A549 (cell line): ENCODE data around the gene TGFBR3L. TPM values are rescaled to one million over a fixed set of nuclear protein-coding genes. Genes with fewer than 3 reads are reported as not detected.

Source experiments
- ATAC-seq, 2 experiments: fragments of 200-7000 bp in 1 of 2; fragments of >200 bp in 1 of 2; cut with Nextera tagmentation in 1 of 2; cut with Tn5 transposase in 1 of 2; 3 replicates each; pipeline versions ENCODE4 v1.8.0 to v1.9.1; 2018 to 2020; ENCODE audit warnings: mild to moderate bottlenecking in 1 of 2, moderate library complexity in 1 of 2
- CTCF ChIA-PET: fragments of 300-600 bp; sonication (Branson Sonifier 250); formaldehyde crosslinking; extraction: SDS; loops from one replicate; lab custom pipeline; 2021; ENCODE audit warnings: antibody characterized with exemption, inconsistent platforms; lab: Yijun Ruan, JAX
- POLR2A ChIA-PET: fragments of 350-600 bp; formaldehyde crosslinking; extraction: SDS; loops from one replicate; lab custom pipeline; 2021; ENCODE audit warnings: antibody characterized with exemption, inconsistent platforms; lab: Yijun Ruan, JAX
- DNase-seq, 2 experiments: peaks; one replicate each; pipeline versions ENCODE4 v3.0.0 to v3.0.0-alpha.2; 2011 to 2016; ENCODE audit warnings: low read depth in 1 of 2, low spot score in 1 of 2
- FAIRE-seq: peaks from 2 replicates; lab custom pipeline; 2011; peaks lifted over from hg19 to GRCh38; lab: Jason Lieb, UNC
- H3K27ac ChIP-seq, 2 experiments: fragments of >200 bp; sonication (Bioruptor Twin); formaldehyde crosslinking; 3 replicates each; pipeline ENCODE4 v1.5.1; 2016 to 2017
- H3K4me1 ChIP-seq: fragments of >200 bp; sonication (Bioruptor Twin); formaldehyde crosslinking; 3 replicates; pipeline ENCODE4 v1.6.1; 2016
- H3K4me2 ChIP-seq: fragments of >200 bp; sonication (Bioruptor Twin); formaldehyde crosslinking; 3 replicates; pipeline ENCODE4 v1.6.1; 2016
- H3K4me3 ChIP-seq: fragments of >200 bp; sonication (Bioruptor Twin); formaldehyde crosslinking; 3 replicates; pipeline ENCODE4 v1.5.1; 2016
- H3K9me3 ChIP-seq: fragments of >200 bp; sonication (Bioruptor Twin); formaldehyde crosslinking; 3 replicates; pipeline ENCODE4 v1.6.1; 2016
- CBX8 ChIP-seq: fragments of 200-600 bp; sonication (generic); IDR thresholded peaks from 2 replicates; pipeline ENCODE4 v1.6.1; 2016
- CEBPB ChIP-seq, 2 experiments: fragments of >200 bp in 1 of 2; sonication (Bioruptor Twin) in 1 of 2; formaldehyde crosslinking in 1 of 2; IDR thresholded peaks; 2 replicates each; pipeline ENCODE4 v1.6.1; 2012 to 2016
- CHD4 ChIP-seq: fragments of 200-600 bp; sonication (generic); IDR thresholded peaks from 2 replicates; pipeline ENCODE4 v1.6.1; 2016; ENCODE audit warnings: antibody characterized with exemption, mild to moderate bottlenecking, borderline replicate concordance
- FOSL2 ChIP-seq, 2 experiments: fragments of 450-650 bp in 1 of 2; fragments of >200 bp in 1 of 2; sonication (Bioruptor Twin) in 1 of 2; formaldehyde crosslinking; IDR thresholded peaks; 2 replicates each; pipeline versions ENCODE4 v1.5.0 to v1.6.1; 2016 to 2020; ENCODE audit warnings: mild to moderate bottlenecking in 1 of 2, moderate library complexity in 1 of 2
- FOXS1 ChIP-seq: fragments of 250-450 bp; sonication (Bioruptor Pico); IDR thresholded peaks from 2 replicates; pipeline ENCODE4 v1.5.0; 2020; ENCODE audit warnings: mild to moderate bottlenecking, moderate library complexity
- HEYL ChIP-seq: fragments of 250-450 bp; sonication (Bioruptor Pico); IDR thresholded peaks from 2 replicates; pipeline ENCODE4 v1.8.0; 2021; ENCODE audit warnings: mild to moderate bottlenecking, moderate library complexity
- HOXB13 ChIP-seq: fragments of 250-450 bp; sonication (Bioruptor Pico); IDR thresholded peaks from 2 replicates; pipeline ENCODE4 v1.5.0; 2020; ENCODE audit warnings: low read depth, mild to moderate bottlenecking, moderate library complexity
- HOXB5 ChIP-seq: fragments of 250-450 bp; sonication (Bioruptor Pico); IDR thresholded peaks from 2 replicates; pipeline ENCODE4 v1.5.0; 2020; ENCODE audit warnings: mild to moderate bottlenecking, moderate library complexity
- JUNB ChIP-seq: fragments of >200 bp; sonication (Bioruptor Twin); formaldehyde crosslinking; IDR thresholded peaks from 2 replicates; pipeline ENCODE4 v1.6.1; 2016
- KDM5A ChIP-seq: fragments of 200-600 bp; sonication (generic); IDR thresholded peaks from 2 replicates; pipeline ENCODE4 v1.6.1; 2016; ENCODE audit warnings: antibody characterized with exemption, mild to moderate bottlenecking
- NR3C1 ChIP-seq: fragments of >200 bp; sonication (Bioruptor Twin); formaldehyde crosslinking; IDR thresholded peaks from 3 replicates; pipeline ENCODE4 v1.6.1; 2017
- POLR2A ChIP-seq: IDR thresholded peaks from 2 replicates; pipeline ENCODE4 v1.6.1; 2012; ENCODE audit warnings: mild to moderate bottlenecking, low read length
- POLR2AphosphoS2 ChIP-seq: conservative IDR thresholded peaks from 2 replicates; pipeline ENCODE4 v1.6.1; 2012; ENCODE audit warnings: low read length, improper control_type of control experiment, inconsistent platforms
- RAD21 ChIP-seq, 2 experiments: fragments of >200 bp in 1 of 2; sonication (Bioruptor Twin) in 1 of 2; formaldehyde crosslinking in 1 of 2; IDR thresholded peaks in 1 of 2; conservative IDR thresholded peaks in 1 of 2; 2 replicates in 1 of 2; 3 replicates in 1 of 2; pipeline ENCODE4 v1.6.1; 2012 to 2018; ENCODE audit warnings: inconsistent platforms in 1 of 2
- RARB ChIP-seq: fragments of 250-450 bp; sonication (Bioruptor Pico); IDR thresholded peaks from 2 replicates; pipeline ENCODE4 v1.8.0; 2021; ENCODE audit warnings: mild to moderate bottlenecking, moderate library complexity
- REST ChIP-seq: fragments of 200-600 bp; sonication (generic); IDR thresholded peaks from 2 replicates; pipeline ENCODE4 v1.6.1; 2016; ENCODE audit warnings: antibody characterized with exemption, mild to moderate bottlenecking, moderate library complexity
- SREBF2 ChIP-seq: fragments of 450-650 bp; IDR thresholded peaks from 2 replicates; pipeline ENCODE4 v1.6.1; 2014; ENCODE audit warnings: mild to moderate bottlenecking, moderate library complexity
- TP53 ChIP-seq: fragments of 250-450 bp; sonication (Bioruptor Pico); IDR thresholded peaks from 2 replicates; pipeline ENCODE4 v1.5.0; 2021; ENCODE audit warnings: mild to moderate bottlenecking, moderate library complexity
- WGBS: methylation state at CpG from one replicate; pipeline ENCODE4 v1.1.6; 2017; ENCODE audit errors: missing lambda C conversion rate; 5-methylcytosine and 5-hydroxymethylcytosine counted together
- polyA plus RNA-seq, 4 experiments: library from polyadenylated mRNA; depleted of rRNA in 3 of 4; stranded (reverse); fragments of >200 nt; fragmentation: RNase III in 1 of 4; extraction: RNeasy Plus Mini Kit Qiagen cat#74134 plus additional on column Dnase treatment in 1 of 4; gene quantifications; 2 replicates in 3 of 4; 3 replicates in 1 of 4; pipeline ENCODE4 v1.2.3, GENCODE V29; 2011 to 2017
- TF ChIP-seq, protein P1 (sequence below): fragments of >200 bp; sonication (Bioruptor Twin); formaldehyde crosslinking; IDR thresholded peaks from 3 replicates; pipeline ENCODE4 v1.5.1; 2016
- TF ChIP-seq, protein P2 (sequence below): fragments of >200 bp; sonication (Bioruptor Twin); formaldehyde crosslinking; IDR thresholded peaks from 3 replicates; pipeline ENCODE4 v1.6.1; 2016
- TF ChIP-seq, protein P3 (sequence below): fragments of 450-650 bp; IDR thresholded peaks from 2 replicates; pipeline ENCODE4 v1.6.1; 2014; ENCODE audit warnings: antibody characterized with exemption

TGFBR3L gene
- polyA plus RNA-seq, 2 of the 4 experiments (the other 2 are of a cell fraction) = 0.21 to 1.2 TPM

- Histone ChIP-seq H3K9me3 (no peaks in the 10 kb centered on the region), H3K4me3 (peak overlapping the region; percentile 54), H3K4me2 (peak overlapping the region; percentile 81), H3K4me1 (peaks cover 29% of the 10 kb centered on the region), H3K27ac (peak overlapping the region; percentile 47 to 82; a peak in 5 of 6 replicates)
- DNase-seq (peak in 1 of 2 experiments; percentile 94), FAIRE-seq (no peak), ATAC-seq (peak; percentile 33 to 38)
- POLR2A ChIA-PET = interaction anchor here (0.9 to 2.2 kb wide), 4 partner anchors 19 to 364 kb away, joined by 3 to 10 read pairs (median 5); partner anchors contain the start of genes LRRC8E, MAP2K7 and SNAPC2
- CTCF ChIA-PET = interaction anchor here (0.7 to 2.5 kb wide), 21 partner anchors 7 to 288 kb away, joined by 3 to 25 read pairs (median 10); partner anchors contain the start of genes MAP2K7, SNAPC2 and TIMM44
- TF ChIP-seq, protein P1, sequence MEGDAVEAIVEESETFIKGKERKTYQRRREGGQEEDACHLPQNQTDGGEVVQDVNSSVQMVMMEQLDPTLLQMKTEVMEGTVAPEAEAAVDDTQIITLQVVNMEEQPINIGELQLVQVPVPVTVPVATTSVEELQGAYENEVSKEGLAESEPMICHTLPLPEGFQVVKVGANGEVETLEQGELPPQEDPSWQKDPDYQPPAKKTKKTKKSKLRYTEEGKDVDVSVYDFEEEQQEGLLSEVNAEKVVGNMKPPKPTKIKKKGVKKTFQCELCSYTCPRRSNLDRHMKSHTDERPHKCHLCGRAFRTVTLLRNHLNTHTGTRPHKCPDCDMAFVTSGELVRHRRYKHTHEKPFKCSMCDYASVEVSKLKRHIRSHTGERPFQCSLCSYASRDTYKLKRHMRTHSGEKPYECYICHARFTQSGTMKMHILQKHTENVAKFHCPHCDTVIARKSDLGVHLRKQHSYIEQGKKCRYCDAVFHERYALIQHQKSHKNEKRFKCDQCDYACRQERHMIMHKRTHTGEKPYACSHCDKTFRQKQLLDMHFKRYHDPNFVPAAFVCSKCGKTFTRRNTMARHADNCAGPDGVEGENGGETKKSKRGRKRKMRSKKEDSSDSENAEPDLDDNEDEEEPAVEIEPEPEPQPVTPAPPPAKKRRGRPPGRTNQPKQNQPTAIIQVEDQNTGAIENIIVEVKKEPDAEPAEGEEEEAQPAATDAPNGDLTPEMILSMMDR = no peak
- TF ChIP-seq HOXB5 (CRISPR knock-in tag) (no peak), CHD4 (no peak), POLR2A (no peak), RARB (no peak), POLR2AphosphoS2 (no peak), FOSL2 (IDR thresholded peaks at IDR 0.05) (no peak), FOSL2 (CRISPR knock-in tag; IDR thresholded peaks at IDR 0.05) (no peak), JUNB (no peak), FOXS1 (no peak), REST (no peak), KDM5A (no peak), CEBPB (IDR thresholded peaks at IDR 0.05) (no peak), SREBF2 (no peak)
- TF ChIP-seq, protein P2, sequence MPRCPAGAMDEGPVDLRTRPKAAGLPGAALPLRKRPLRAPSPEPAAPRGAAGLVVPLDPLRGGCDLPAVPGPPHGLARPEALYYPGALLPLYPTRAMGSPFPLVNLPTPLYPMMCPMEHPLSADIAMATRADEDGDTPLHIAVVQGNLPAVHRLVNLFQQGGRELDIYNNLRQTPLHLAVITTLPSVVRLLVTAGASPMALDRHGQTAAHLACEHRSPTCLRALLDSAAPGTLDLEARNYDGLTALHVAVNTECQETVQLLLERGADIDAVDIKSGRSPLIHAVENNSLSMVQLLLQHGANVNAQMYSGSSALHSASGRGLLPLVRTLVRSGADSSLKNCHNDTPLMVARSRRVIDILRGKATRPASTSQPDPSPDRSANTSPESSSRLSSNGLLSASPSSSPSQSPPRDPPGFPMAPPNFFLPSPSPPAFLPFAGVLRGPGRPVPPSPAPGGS = no peak
- 0% methylated on average over 4 of the region's 30 CpGs for WGBS
Observed at GRCh38 chr19:7869910-7870511, 44.6 kb upstream of the TGFBR3L start.

DNA sequence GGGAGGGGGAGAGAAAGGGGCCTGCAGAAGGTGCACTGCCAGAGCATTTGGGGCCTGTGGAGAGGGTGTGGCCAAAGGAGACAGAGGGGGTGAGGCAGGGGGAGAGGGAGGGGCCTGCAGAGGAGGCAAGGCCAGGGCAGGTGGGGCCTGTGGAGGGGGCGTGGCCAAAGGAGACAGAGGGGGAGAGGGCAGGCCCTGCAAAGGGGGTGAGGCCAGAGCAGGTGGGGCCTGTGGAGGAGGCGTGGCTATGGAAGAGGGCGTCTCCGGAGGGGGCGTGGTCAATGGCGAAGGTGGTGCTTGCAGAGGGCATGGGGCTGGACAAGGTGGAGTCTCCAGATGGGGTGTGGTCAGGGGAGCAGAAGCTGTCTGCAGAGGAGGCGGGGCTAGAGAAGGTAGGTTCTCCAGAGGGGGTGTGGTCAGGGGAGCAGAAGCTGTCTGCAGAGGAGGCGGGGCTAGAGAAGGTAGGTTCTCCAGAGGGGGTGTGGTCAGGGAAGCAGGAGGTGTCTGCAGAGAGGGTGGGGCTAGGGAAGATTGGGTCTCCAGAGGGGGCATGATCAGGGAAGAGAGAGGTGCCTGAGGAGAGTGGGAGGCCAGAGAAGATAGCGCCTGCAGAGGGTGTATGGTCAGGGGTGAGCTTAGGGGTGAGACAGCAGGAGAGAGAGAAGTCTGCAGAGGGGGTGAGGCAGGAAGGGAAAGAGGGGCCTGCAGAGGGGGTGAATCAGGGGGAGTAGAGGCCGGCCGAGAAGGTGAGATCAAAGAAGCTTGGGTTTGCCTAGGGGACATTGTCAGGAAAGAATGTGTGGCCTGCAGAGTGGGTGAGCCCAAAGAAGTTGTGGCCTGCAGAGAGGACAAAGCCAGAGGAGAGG, 43.8 kb upstream of the TGFBR3L start:
- WGBS = 15% methylated on average over 6 of the region's 11 CpGs
- H3K27ac ChIP-seq = peak overlapping the region; percentile 45 to 73; a peak in 5 of 6 replicates
- H3K4me2 ChIP-seq = peak overlapping the region; percentile 81
- ChIA-PET CTCF (interaction anchor here (0.7 to 2.5 kb wide), 2 partner anchors 13 to 18 kb away, joined by 5 to 6 read pairs; no protein-coding TSS in a partner anchor), POLR2A (no interaction called here)
- ATAC-seq (peak; percentile 7 to 30; a peak in 4 of 6 replicates), FAIRE-seq (no peak), DNase-seq (peak in 1 of 2 experiments; percentile 98)
- H3K4me3 ChIP-seq = peak overlapping the region; percentile 35; the same call in 1 of the 3 replicates
- H3K9me3 ChIP-seq = no peaks in the 10 kb centered on the region
- TF ChIP-seq FOXS1 (no peak), NR3C1 (no peak), RAD21 (conservative IDR thresholded peaks at IDR 0.05 in 1 of 2, IDR thresholded peaks at IDR 0.05 in 1 of 2) (no peak), REST (no peak), TP53 (CRISPR knock-in tag) (no peak), HEYL (CRISPR knock-in tag) (no peak), CEBPB (IDR thresholded peaks at IDR 0.05) (no peak), CBX8 (no peak), FOSL2 (IDR thresholded peaks at IDR 0.05) (no peak), FOSL2 (CRISPR knock-in tag; IDR thresholded peaks at IDR 0.05) (no peak), CHD4 (no peak), HOXB13 (CRISPR knock-in tag) (no peak)
- TF ChIP-seq, protein P3, sequence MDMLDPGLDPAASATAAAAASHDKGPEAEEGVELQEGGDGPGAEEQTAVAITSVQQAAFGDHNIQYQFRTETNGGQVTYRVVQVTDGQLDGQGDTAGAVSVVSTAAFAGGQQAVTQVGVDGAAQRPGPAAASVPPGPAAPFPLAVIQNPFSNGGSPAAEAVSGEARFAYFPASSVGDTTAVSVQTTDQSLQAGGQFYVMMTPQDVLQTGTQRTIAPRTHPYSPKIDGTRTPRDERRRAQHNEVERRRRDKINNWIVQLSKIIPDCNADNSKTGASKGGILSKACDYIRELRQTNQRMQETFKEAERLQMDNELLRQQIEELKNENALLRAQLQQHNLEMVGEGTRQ = no peak
- H3K4me1 ChIP-seq = peaks cover 29% of the 10 kb centered on the region
